HL-60/S4 (cell line): ENCODE measurements around the gene SLC9A7.

Source experiments
- in situ Hi-C: fragments of 300-500 bp; cut with MboI; formaldehyde crosslinking; loops from 2 replicates; pipeline ENCODE4 v1.14.3; 2022; ENCODE audit warnings: low sequenced_read_pairs

SLC9A7 gene

GRCh38 chrX:46653482-46653881 is 105.4 kb downstream of the SLC9A7 start:
- in situ Hi-C loops = no loop called here

GRCh38 chrX:46649421-46650260 is 109.3 kb downstream of the SLC9A7 start:
- in situ Hi-C loops = no loop called here

- in situ Hi-C loops = no loop called here
Observed at GRCh38 chrX:46648660-46649059, 110.3 kb downstream of the SLC9A7 start.

- in situ Hi-C loops = no loop called here
Observed at GRCh38 chrX:46647251-46647650, 111.7 kb downstream of the SLC9A7 start.

GRCh38 chrX:46645614-46646013 is 113.3 kb downstream of the SLC9A7 start:
- in situ Hi-C loops = no loop called here

- in situ Hi-C loops = no loop called here
Observed at GRCh38 chrX:46643636-46644035, 115.3 kb downstream of the SLC9A7 start.

GRCh38 chrX:46642145-46642544 is 116.8 kb downstream of the SLC9A7 start:
- in situ Hi-C loops = no loop called here

GRCh38 chrX:46637938-46638337 is 121.0 kb downstream of the SLC9A7 start:
- in situ Hi-C loops = loop anchor here (10.0 kb wide), 1 partner anchor 83 kb away; no protein-coding TSS in a partner anchor

GRCh38 chrX:46636223-46636622 is 122.7 kb downstream of the SLC9A7 start:
- in situ Hi-C loops = loop anchor here (10.0 kb wide), 1 partner anchor 81 kb away; no protein-coding TSS in a partner anchor

- in situ Hi-C loops = loop anchor here (10.0 kb wide), 1 partner anchor 80 kb away; no protein-coding TSS in a partner anchor
Observed at GRCh38 chrX:46635186-46635585, 123.7 kb downstream of the SLC9A7 start.

GRCh38 chrX:46634577-46634976 is 124.3 kb downstream of the SLC9A7 start:
- in situ Hi-C loops = loop anchor here (10.0 kb wide), 1 partner anchor 80 kb away; no protein-coding TSS in a partner anchor

- in situ Hi-C loops = loop anchor here (10.0 kb wide), 1 partner anchor 75 kb away; no protein-coding TSS in a partner anchor
Observed at GRCh38 chrX:46630141-46630540, 128.8 kb downstream of the SLC9A7 start.

- in situ Hi-C loops = no loop called here
Observed at GRCh38 chrX:46628460-46629371, 130.2 kb downstream of the SLC9A7 start.

- in situ Hi-C loops = no loop called here
Observed at GRCh38 chrX:46627711-46628419, 131.1 kb downstream of the SLC9A7 start.

- in situ Hi-C loops = no loop called here
Observed at GRCh38 chrX:46627062-46627461, 131.9 kb downstream of the SLC9A7 start.

GRCh38 chrX:46626566-46626965 is 132.4 kb downstream of the SLC9A7 start:
- in situ Hi-C loops = no loop called here

GRCh38 chrX:46624090-46624786 is 134.7 kb downstream of the SLC9A7 start:
- in situ Hi-C loops = no loop called here

- in situ Hi-C loops = no loop called here
Observed at GRCh38 chrX:46621572-46621971, 137.3 kb downstream of the SLC9A7 start.

GRCh38 chrX:46620505-46620904 is 138.4 kb downstream of the SLC9A7 start:
- in situ Hi-C loops = no loop called here

GRCh38 chrX:46618947-46619346 is 140.0 kb downstream of the SLC9A7 start:
- in situ Hi-C loops = no loop called here
